ENCODE results near the gene FOXJ3.

GRCh38 chr1:42144711-42145388 is 190.2 kb downstream of the FOXJ3 start:
- TF ChIP-seq, protein P1, sequence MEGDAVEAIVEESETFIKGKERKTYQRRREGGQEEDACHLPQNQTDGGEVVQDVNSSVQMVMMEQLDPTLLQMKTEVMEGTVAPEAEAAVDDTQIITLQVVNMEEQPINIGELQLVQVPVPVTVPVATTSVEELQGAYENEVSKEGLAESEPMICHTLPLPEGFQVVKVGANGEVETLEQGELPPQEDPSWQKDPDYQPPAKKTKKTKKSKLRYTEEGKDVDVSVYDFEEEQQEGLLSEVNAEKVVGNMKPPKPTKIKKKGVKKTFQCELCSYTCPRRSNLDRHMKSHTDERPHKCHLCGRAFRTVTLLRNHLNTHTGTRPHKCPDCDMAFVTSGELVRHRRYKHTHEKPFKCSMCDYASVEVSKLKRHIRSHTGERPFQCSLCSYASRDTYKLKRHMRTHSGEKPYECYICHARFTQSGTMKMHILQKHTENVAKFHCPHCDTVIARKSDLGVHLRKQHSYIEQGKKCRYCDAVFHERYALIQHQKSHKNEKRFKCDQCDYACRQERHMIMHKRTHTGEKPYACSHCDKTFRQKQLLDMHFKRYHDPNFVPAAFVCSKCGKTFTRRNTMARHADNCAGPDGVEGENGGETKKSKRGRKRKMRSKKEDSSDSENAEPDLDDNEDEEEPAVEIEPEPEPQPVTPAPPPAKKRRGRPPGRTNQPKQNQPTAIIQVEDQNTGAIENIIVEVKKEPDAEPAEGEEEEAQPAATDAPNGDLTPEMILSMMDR (IDR thresholded peaks at IDR 0.05) = no peak
- TF ChIP-seq REST (IDR thresholded peaks at IDR 0.05; ENCODE audit: insufficient read depth in 1 of 2, low read depth in 2 of 2, low read length in 1 of 2) (no peak), POLR2AphosphoS5 (IDR thresholded peaks at IDR 0.05; ENCODE audit: low read depth, low read length) (no peak)
